Right ventricle myocardium superior (tissue), 1 donor: ENCODE data around the gene STXBP6. TPM values are rescaled to one million over a fixed set of nuclear protein-coding genes. Genes with fewer than 3 reads are reported as not detected.

ENCODE experiments used
- ATAC-seq: fragments of 200-7000 bp; cut with Tn5 transposase; one replicate; pipeline ENCODE4 v1.9.1; 2020; ENCODE audit warnings: mild to moderate bottlenecking; ENCODE audit not compliant: poor library complexity
- DNase-seq: peaks from one replicate; pipeline ENCODE4 v3.0.0-alpha.2; 2020
- intact Hi-C: fragments of 100-400 bp; cut with DNase I; formaldehyde crosslinking; loops from one replicate; pipeline ENCODE4 v1.11.2; 2022
- total RNA-seq: library from RNA; stranded (reverse); fragmentation: NEBNext Ultra II Directional; extraction: Animal tissue kit (Norgen Biotek cat#: 25700); gene quantifications from one replicate; pipeline ENCODE4 v1.2.1, GENCODE V29; 2021
- donor health status: DM: no; HTN: yes; CAD: no; lungs with severe emphysema.

Gene STXBP6
- total RNA-seq, 1 donor from 2014 or later: 39.8 TPM

GRCh38 chr14:24885410-24885913, 164.5 kb downstream of the STXBP6 start:
- intact Hi-C loops: no loop called here
- no peak for ATAC-seq
- no peak for DNase-seq

GRCh38 chr14:24883576-24883975, 166.4 kb downstream of the STXBP6 start:
- intact Hi-C loops: no loop called here
- DNase-seq (no peak), ATAC-seq (no peak)

GRCh38 chr14:24881116-24881893, 168.6 kb downstream of the STXBP6 start:
- intact Hi-C loops: no loop called here
- ATAC-seq: peak; percentile 50
- no peak for DNase-seq

GRCh38 chr14:24880689-24881088, 169.3 kb downstream of the STXBP6 start:
- DNase-seq (no peak), ATAC-seq (peak; percentile 67)
- intact Hi-C loops: no loop called here

- intact Hi-C loops: no loop called here
- DNase-seq (no peak), ATAC-seq (peak; percentile 46)
Observed at GRCh38 chr14:24879661-24880386, 170.1 kb downstream of the STXBP6 start.

- ATAC-seq (no peak), DNase-seq (no peak)
- intact Hi-C loops: no loop called here
Observed at GRCh38 chr14:24876996-24877395, 173.0 kb downstream of the STXBP6 start.

- DNase-seq (no peak), ATAC-seq (peak; percentile 27)
- intact Hi-C loops: no loop called here
Observed at GRCh38 chr14:24875991-24876878, 173.7 kb downstream of the STXBP6 start.

GRCh38 chr14:24875203-24875838, 174.6 kb downstream of the STXBP6 start:
- intact Hi-C loops: no loop called here
- no peak for ATAC-seq
- no peak for DNase-seq

- no peak for ATAC-seq
- DNase-seq: no peak
- intact Hi-C loops: no loop called here
Observed at GRCh38 chr14:24874514-24875202, 175.3 kb downstream of the STXBP6 start.

GRCh38 chr14:24873551-24873950, 176.4 kb downstream of the STXBP6 start:
- DNase-seq (no peak), ATAC-seq (peak; percentile 41)
- intact Hi-C loops: no loop called here

GRCh38 chr14:24870949-24871701, 178.8 kb downstream of the STXBP6 start:
- intact Hi-C loops: no loop called here
- no peak for ATAC-seq
- no peak for DNase-seq

- no peak for ATAC-seq
- DNase-seq: no peak
- intact Hi-C loops: no loop called here
Observed at GRCh38 chr14:24868389-24868788, 181.6 kb downstream of the STXBP6 start.

GRCh38 chr14:24866067-24866639, 183.8 kb downstream of the STXBP6 start:
- no peak for ATAC-seq
- DNase-seq: no peak
- intact Hi-C loops: no loop called here

GRCh38 chr14:24863968-24864684, 185.8 kb downstream of the STXBP6 start:
- ATAC-seq (no peak), DNase-seq (no peak)
- intact Hi-C loops: no loop called here

GRCh38 chr14:24861083-24861630, 188.8 kb downstream of the STXBP6 start:
- DNase-seq (no peak), ATAC-seq (peak; percentile 54)
- intact Hi-C loops: no loop called here

- intact Hi-C loops: no loop called here
- ATAC-seq: no peak
- no peak for DNase-seq
Observed at GRCh38 chr14:24859559-24859958, 190.4 kb downstream of the STXBP6 start.
